ENCODE data around the gene NCBP3.

NCBP3 gene

DNA sequence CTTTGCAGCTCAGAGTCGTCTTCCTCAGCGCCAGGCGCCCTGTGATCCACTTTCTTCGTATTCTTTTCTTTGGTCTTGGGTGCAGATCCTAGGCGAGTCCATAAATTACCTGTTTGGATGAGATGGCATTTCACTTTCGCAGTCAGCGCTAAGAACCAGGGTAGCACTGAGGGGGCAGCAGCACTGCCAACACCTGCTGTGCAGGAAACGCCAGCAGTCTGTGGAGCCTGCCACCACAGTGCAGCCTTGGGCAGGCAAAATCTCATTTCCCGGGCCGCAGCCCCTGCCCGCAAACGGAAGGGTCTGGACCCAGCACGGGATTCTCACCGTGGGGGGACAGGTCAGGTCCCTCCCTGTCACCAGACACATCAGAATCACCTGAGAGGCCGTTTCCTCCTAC lies 32.9 kb downstream of the NCBP3 start:
- no peak for DNase-seq (ENCODE audit: low read depth, low spot score)

- no peak for DNase-seq (ENCODE audit: low read depth, low spot score)
Measured at GRCh38 chr17:3812771-3813170, 33.3 kb downstream of the NCBP3 start.

- no peak for DNase-seq (ENCODE audit: low read depth, low spot score)
Measured at GRCh38 chr17:3812284-3812683, 33.8 kb downstream of the NCBP3 start.

GRCh38 chr17:3810019-3810418 lies 36.0 kb downstream of the NCBP3 start:
- no peak for DNase-seq (ENCODE audit: low read depth, low spot score)

DNA sequence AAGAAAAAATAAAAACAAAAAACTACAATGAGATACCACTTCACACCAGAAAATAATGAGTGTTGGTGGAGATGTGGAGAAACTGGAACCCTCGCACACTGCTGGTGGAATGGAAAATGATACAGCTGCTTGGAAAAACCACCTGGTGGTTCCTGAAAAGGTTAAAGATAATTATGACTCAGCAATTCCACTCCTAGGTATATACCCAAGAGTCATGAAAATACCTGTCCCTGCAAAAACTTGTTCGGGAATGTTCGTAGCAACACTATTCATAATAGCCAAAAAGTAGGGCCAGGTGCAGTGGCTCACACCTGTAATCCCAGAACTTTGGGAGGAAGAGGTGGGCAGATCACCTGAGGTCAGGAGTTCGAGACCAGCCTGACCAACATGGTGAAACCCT lies 36.9 kb downstream of the NCBP3 start:
- DNase-seq (ENCODE audit: low read depth, low spot score), result no peak

GRCh38 chr17:3808701-3809100 lies 37.3 kb downstream of the NCBP3 start:
- peak; percentile 28 for DNase-seq (ENCODE audit: low read depth, low spot score)

DNA sequence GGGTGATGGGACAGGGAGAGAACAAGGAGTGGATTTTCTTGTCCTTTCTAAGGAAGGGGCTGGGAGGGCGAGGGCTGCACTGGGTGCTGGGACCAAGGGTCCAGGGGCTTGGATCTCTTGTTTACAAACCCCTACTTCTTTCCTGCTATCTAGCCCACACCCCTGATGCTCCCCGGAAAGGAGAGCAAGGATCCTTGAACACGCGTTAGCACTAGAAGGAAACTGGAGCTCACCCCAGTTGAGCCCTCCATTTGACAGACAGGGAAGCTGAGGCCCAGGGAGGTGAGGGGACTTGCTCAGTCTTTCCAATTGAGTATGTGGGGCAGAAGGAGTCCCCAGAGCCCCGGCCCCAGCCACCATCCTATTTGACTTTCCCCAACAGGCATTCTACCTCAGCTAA lies 40.5 kb downstream of the NCBP3 start:
- no peak for DNase-seq (ENCODE audit: low read depth, low spot score)

GRCh38 chr17:3804503-3804931 lies 41.5 kb downstream of the NCBP3 start:
- DNase-seq (ENCODE audit: low read depth, low spot score), result no peak

DNA sequence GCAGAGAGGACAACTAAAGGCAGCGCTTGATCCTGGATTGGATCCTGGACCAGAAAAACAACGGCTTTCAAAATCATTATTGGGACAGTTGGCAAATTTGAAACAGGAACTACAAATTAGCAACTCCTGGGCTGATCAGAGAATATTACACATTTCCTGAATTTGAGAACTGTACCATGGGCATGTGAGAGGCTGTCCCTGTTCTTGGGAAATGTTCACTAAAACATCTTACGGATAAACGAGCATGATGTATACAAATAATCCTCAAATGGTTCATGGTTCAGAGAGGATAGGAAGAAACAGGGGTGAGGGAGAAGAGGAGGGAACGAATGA lies 42.8 kb downstream of the NCBP3 start:
- DNase-seq (ENCODE audit: low read depth, low spot score), result no peak

DNA sequence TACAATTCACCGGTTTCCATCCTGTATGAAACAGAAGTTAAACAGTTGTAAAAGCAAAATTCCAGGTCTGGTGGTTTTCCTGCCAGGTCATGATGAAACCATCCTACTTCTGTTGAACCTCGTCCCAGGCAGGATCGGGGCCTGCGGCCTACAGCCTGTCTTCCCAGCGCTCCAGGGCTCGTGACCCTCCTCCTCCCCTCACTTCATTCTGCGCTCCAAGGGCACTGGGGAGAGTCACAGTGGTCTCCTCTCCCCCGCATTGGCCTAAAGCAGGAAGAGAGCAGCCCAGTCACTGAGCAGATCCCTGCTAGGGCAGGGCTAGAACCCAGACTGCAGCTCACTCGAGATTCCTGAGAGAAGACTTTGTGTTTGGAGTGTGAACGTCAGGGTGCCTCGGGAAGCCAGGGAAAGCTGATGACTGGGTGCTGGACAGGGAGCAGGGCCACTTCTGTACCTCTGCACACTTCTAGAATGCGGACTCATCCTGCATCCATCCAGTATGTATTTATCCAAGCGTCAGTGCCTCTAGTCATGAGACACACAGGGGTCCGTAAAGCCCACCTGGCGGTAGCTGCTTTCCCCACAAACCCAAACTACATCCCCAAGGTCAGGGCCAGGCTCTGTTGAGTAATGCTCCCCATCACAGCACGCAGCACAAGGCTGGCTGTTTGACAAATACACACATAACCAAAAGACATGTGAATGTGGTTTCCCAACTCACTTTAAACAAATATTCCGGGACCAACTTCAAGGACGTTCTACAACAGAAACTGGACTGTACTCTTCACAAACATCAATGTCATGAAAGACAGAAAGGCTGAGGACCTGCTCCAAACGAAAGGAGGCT lies 43.4 kb downstream of the NCBP3 start:
- DNase-seq (ENCODE audit: low read depth, low spot score), result peak; percentile 84

DNA sequence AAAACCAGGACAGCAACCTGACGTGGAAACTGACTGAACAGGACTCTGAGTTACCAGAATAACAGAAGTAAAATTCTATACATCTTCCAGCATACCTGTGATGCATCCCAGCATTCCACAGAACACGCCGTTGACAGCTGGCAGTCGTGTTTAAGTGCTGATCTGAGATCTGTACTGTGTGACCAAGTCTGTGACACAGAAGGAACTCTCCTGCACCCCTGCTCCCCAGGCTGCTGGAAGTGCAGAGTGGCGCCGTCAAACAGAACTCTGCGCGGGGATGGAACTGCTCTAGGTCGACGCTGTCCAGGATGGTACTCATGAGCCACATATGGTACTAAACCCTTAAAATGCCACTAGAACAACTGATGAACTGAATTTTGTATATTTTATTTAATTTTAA lies 44.3 kb downstream of the NCBP3 start:
- DNase-seq (ENCODE audit: low read depth, low spot score), result no peak

DNA sequence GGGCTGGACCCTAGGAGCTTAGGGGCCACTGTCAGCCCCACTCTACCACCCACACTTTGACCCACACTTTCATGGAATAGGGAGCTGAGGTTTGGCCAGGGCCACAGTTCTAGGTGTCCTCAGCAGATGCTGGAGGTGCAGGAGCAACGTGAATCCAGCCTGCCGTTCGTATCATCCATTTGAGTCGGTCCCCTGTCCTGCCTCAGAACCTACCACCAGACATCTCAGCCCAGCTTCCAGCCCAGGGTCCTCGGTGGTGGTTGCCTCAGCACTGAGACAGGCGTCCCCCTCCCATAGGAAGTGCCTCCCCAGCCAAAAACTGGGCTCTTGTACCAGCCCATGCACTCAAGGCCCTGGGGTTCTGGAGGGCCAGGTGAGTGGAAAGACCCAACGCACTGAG lies 44.7 kb downstream of the NCBP3 start:
- no peak for DNase-seq (ENCODE audit: low read depth, low spot score)

- DNase-seq (ENCODE audit: low read depth, low spot score), result no peak
Measured at GRCh38 chr17:3800362-3801271, 45.4 kb downstream of the NCBP3 start, which contains the start of gene ITGAE. TSS of gene ITGAE (minus strand) at chr17:3801188. CDS start at chr17:3801144, 44 bp downstream.

- DNase-seq (ENCODE audit: low read depth, low spot score), result no peak
Measured at GRCh38 chr17:3799181-3799945, 46.7 kb downstream of the NCBP3 start.

- DNase-seq (ENCODE audit: low read depth, low spot score), result no peak
Measured at GRCh38 chr17:3798273-3799180, 47.5 kb downstream of the NCBP3 start.

DNA sequence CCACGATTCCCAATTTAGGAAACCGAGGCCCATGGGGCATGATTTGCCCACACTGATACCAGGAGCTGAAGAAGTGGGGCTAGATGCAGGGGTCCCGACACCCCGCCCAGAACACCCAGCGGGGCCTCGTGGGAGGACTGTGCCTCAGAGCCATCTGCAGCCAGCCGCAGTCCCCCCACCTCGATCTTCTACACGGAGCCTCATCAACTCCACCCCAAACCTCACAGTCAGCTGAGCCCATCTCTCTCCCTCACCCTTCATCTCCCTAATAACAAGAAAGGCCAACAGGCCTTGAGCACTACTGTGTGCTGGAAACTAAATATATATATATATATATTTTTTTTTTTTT lies 49.2 kb downstream of the NCBP3 start:
- no peak for DNase-seq (ENCODE audit: low read depth, low spot score)

GRCh38 chr17:3796110-3796821 lies 49.8 kb downstream of the NCBP3 start:
- DNase-seq (ENCODE audit: low read depth, low spot score), result peak; percentile 44

DNA sequence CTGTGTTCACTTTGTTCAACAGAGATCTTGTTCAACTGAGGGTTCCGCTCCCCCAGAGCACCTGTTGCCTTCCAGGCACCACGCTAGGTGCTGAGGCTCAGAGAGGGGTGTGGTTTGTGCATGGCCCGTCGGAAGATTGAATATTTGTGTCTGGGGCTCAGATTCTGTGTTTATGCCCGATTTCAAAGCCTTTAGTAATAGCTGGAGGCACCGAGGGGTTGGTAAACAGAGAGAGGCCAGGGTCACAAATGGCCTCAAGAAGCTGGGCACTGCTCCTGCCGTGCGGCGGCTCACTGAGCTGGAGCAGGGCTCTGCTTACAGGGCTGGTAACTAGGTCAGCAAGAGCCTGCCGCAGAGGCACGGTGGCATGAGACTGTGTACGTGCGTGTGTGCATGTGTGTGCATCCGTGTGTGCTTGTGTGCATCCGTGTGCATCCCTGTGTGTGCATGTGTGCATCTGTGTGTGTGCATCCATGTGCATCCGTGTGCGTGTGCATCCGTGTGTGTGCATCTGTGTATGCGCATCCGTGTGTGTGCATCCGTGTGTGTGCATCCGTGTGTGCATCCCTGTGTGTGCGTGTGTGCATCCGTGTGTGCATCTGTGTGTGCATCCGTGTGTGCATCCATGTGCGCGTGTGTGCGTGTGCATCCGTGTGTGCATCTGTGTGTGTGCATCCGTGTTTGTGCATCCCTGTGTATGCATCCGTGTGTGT lies 50.5 kb downstream of the NCBP3 start:
- no peak for DNase-seq (ENCODE audit: low read depth, low spot score)

DNA sequence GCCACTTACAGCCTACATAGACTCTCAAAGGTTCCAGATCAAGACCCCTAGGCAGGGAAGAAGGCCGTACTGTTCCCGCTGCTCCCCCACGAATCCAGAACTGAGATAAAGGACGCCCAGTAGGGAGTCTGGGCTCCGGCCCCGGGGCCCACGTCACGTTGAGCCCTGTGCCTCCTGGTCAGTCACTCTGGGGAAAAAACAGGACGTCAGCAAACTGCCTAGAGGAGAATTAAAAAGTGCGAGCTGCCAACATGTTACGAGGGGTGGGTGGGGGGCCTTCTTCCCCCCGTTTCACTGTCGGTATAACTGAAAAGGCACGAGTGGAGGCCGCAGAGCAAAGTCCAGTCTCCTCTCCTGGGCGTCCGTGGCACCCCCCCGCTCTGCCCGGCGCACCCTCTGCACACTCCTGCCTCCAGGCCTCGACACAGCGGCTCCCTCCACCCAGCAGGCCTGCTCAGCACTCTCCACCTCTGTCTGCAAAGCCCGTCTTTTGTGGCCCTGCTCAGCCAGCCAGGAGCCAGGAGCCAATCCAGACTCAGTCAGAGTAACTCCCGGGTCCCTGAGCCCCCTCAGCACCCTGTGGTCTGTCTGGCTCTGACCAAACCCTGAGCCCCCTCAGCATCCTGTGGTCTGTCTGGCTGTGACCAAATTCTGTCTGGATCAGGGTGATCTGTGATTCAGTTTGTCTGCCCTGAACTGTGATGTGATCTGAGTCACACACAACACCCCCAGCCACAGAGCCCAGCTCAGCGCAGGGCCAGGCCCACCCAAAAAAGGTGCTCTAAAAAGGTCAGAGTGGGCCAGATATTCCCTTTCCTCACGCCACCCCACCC lies 51.3 kb downstream of the NCBP3 start:
- peak; percentile 88 for DNase-seq (ENCODE audit: low read depth, low spot score)
